ENCODE results near the gene STEAP1B.

STEAP1B gene

DNA sequence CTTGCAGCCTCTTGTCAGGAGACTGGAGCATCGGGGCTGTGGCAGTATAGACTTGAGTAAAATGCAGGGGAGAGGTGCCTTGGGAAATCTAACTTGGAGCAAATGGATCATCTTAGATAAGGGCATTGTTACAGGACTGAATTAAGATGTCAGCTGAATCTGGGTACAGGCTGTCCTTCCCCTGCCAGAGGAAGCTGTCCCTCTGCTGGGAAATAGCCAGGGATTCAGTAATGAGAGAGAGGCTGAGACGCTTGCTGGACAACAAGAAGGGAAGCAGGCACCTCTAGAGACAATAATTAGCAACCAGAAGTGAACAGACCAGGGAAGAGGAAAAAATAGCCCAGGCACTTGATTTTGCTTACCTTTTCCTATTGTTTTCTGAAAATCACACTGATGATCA is 122.3 kb downstream of the STEAP1B start:
- Histone ChIP-seq H4K20me1 (ENCODE audit: insufficient read depth, low read length, poor library complexity, severe bottlenecking) (no peaks in the 10 kb centered on the region), H3K79me2 (ENCODE audit: insufficient read depth, low read length) (no peaks in the 10 kb centered on the region), H3K4me2 (ENCODE audit: low read depth, low read length, poor library complexity, severe bottlenecking) (no peak overlapping the region), H3K4me1 (ENCODE audit: insufficient read depth, low read length, poor library complexity, severe bottlenecking) (no peaks in the 10 kb centered on the region), H3K36me3 (ENCODE audit: insufficient read depth, low read length) (no peaks in the 10 kb centered on the region), H2AFZ (ENCODE audit: low read length) (no peak overlapping the region), H3K9me2 (replicated peaks; ENCODE audit: low read depth, low read length) (no peaks in the 10 kb centered on the region), H3K9ac (ENCODE audit: low read depth, low read length, poor library complexity, severe bottlenecking) (no peak overlapping the region), H3K4me3 (ENCODE audit: low read length, poor library complexity, severe bottlenecking) (no peak overlapping the region), H3F3A (ENCODE audit: low read depth) (no peaks in the 10 kb centered on the region), H3K9me3 (ENCODE audit: insufficient read depth, low read depth, low read length) (no peaks in the 10 kb centered on the region), H3K27me3 (ENCODE audit: insufficient read depth, low read length, poor library complexity, severe bottlenecking) (no peaks in the 10 kb centered on the region)
- TF ChIP-seq, protein P1, sequence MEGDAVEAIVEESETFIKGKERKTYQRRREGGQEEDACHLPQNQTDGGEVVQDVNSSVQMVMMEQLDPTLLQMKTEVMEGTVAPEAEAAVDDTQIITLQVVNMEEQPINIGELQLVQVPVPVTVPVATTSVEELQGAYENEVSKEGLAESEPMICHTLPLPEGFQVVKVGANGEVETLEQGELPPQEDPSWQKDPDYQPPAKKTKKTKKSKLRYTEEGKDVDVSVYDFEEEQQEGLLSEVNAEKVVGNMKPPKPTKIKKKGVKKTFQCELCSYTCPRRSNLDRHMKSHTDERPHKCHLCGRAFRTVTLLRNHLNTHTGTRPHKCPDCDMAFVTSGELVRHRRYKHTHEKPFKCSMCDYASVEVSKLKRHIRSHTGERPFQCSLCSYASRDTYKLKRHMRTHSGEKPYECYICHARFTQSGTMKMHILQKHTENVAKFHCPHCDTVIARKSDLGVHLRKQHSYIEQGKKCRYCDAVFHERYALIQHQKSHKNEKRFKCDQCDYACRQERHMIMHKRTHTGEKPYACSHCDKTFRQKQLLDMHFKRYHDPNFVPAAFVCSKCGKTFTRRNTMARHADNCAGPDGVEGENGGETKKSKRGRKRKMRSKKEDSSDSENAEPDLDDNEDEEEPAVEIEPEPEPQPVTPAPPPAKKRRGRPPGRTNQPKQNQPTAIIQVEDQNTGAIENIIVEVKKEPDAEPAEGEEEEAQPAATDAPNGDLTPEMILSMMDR (conservative IDR thresholded peaks at IDR 0.05; ENCODE audit: low read length), result no peak
- no peak for TF ChIP-seq EZH2phosphoT487 (IDR thresholded peaks at IDR 0.05; ENCODE audit: borderline replicate concordance)

DNA sequence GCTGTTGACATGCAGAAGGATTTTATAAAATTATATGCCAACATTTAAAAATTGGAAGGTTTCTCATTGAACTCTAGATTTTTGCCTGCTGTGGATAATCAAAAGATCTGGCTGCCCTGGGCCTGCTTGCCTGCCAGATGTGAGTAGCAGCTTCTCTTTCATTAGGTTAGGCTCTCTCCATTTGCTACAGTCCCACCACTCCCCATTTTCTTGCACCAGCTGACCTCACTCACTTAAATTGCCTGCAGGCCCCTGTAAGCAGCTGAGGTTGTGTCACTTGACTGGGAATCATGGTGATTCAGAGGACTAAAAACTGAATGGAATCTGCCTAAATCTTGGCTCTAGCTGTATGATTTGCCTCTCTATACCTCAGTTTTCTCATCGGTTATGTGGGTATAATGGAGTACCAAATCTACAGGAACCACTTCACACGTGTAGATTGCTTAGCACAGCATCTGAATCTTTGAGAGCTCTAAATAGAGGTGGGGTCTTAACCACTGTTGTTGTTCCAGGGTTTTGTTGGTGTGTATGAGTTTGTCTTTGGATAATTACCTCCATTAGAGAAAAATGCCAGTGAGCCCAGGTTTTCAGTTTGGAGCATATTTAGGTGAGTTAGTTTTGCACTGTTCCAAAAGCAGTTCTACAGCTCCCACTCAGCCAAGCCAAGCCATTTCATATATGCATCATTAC is 124.5 kb downstream of the STEAP1B start:
- TF ChIP-seq, protein P1 (conservative IDR thresholded peaks at IDR 0.05; ENCODE audit: low read length), result no peak
- TF ChIP-seq EZH2phosphoT487 (IDR thresholded peaks at IDR 0.05; ENCODE audit: borderline replicate concordance), result no peak
- no peaks in the 10 kb centered on the region for H3K36me3 ChIP-seq (ENCODE audit: insufficient read depth, low read length)
- H3K27me3 ChIP-seq (ENCODE audit: insufficient read depth, low read length, poor library complexity, severe bottlenecking), result no peaks in the 10 kb centered on the region
- no peaks in the 10 kb centered on the region for H3K4me1 ChIP-seq (ENCODE audit: insufficient read depth, low read length, poor library complexity, severe bottlenecking)
- H3K9ac ChIP-seq (ENCODE audit: low read depth, low read length, poor library complexity, severe bottlenecking), result no peak overlapping the region
- no peak overlapping the region for H2AFZ ChIP-seq (ENCODE audit: low read length)
- no peaks in the 10 kb centered on the region for H3K9me2 ChIP-seq (replicated peaks; ENCODE audit: low read depth, low read length)
- H3K9me3 ChIP-seq (ENCODE audit: insufficient read depth, low read depth, low read length), result no peaks in the 10 kb centered on the region
- no peaks in the 10 kb centered on the region for H3F3A ChIP-seq (ENCODE audit: low read depth)
- no peaks in the 10 kb centered on the region for H4K20me1 ChIP-seq (ENCODE audit: insufficient read depth, low read length, poor library complexity, severe bottlenecking)
- H3K4me2 ChIP-seq (ENCODE audit: low read depth, low read length, poor library complexity, severe bottlenecking), result no peak overlapping the region
- H3K79me2 ChIP-seq (ENCODE audit: insufficient read depth, low read length), result no peaks in the 10 kb centered on the region
- no peak overlapping the region for H3K4me3 ChIP-seq (ENCODE audit: low read length, poor library complexity, severe bottlenecking)

DNA sequence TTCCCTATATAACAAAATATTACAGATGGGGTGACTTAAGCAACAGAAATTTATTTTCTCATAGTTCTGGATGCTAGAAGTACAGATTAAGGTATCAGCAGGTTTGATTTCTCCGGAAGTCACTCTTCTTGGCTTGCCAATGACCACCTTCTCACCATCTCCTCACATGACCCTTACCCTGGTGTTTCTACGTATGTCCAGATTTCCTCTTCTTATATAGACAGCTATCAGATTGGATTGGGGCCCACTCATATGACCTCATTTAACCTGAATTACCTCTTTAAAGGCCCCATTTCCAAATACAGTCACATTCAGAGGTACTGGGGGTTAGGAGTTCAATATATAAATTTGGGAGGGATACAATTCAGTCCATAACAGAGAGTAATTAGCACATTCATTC is 126.1 kb downstream of the STEAP1B start:
- no peak overlapping the region for H3K4me2 ChIP-seq (ENCODE audit: low read depth, low read length, poor library complexity, severe bottlenecking)
- no peaks in the 10 kb centered on the region for H3K9me3 ChIP-seq (ENCODE audit: insufficient read depth, low read depth, low read length)
- no peaks in the 10 kb centered on the region for H4K20me1 ChIP-seq (ENCODE audit: insufficient read depth, low read length, poor library complexity, severe bottlenecking)
- no peak overlapping the region for H2AFZ ChIP-seq (ENCODE audit: low read length)
- H3K4me1 ChIP-seq (ENCODE audit: insufficient read depth, low read length, poor library complexity, severe bottlenecking), result no peaks in the 10 kb centered on the region
- no peaks in the 10 kb centered on the region for H3F3A ChIP-seq (ENCODE audit: low read depth)
- no peaks in the 10 kb centered on the region for H3K36me3 ChIP-seq (ENCODE audit: insufficient read depth, low read length)
- no peak overlapping the region for H3K9ac ChIP-seq (ENCODE audit: low read depth, low read length, poor library complexity, severe bottlenecking)
- no peak overlapping the region for H3K4me3 ChIP-seq (ENCODE audit: low read length, poor library complexity, severe bottlenecking)
- no peaks in the 10 kb centered on the region for H3K79me2 ChIP-seq (ENCODE audit: insufficient read depth, low read length)
- no peaks in the 10 kb centered on the region for H3K9me2 ChIP-seq (replicated peaks; ENCODE audit: low read depth, low read length)
- TF ChIP-seq EZH2phosphoT487 (IDR thresholded peaks at IDR 0.05; ENCODE audit: borderline replicate concordance), result no peak
- TF ChIP-seq, protein P1 (conservative IDR thresholded peaks at IDR 0.05; ENCODE audit: low read length), result no peak
- no peaks in the 10 kb centered on the region for H3K27me3 ChIP-seq (ENCODE audit: insufficient read depth, low read length, poor library complexity, severe bottlenecking)
